NCI-H345 treated with DMSO at 0.1 percent for 48 hours (cell line): ENCODE measurements around the gene PIP5K1B.
"Not testable (repeated sequence)": the region's sequence is repeated elsewhere in the genome, so short reads cannot be mapped to it uniquely, and the experiment has no call there.

Source experiments
- DNase-seq: peaks from one replicate; lab custom pipeline; 2025; ENCODE audit not compliant: unreplicated experiment; lab: John Stamatoyannopoulos, UW

Gene PIP5K1B

GRCh38 chr9:68979538-68980314 is 274.7 kb downstream of the PIP5K1B start:
- no peak for DNase-seq

- DNase-seq, result no peak
Measured at GRCh38 chr9:68980341-68980914, 275.4 kb downstream of the PIP5K1B start.

GRCh38 chr9:68981789-68982188 is 276.7 kb downstream of the PIP5K1B start:
- DNase-seq, result no peak

GRCh38 chr9:68983008-68983411 is 278.0 kb downstream of the PIP5K1B start:
- no peak for DNase-seq

- DNase-seq, result no peak
Measured at GRCh38 chr9:68983522-68984424, 278.7 kb downstream of the PIP5K1B start.

- not testable (repeated sequence) for DNase-seq
Measured at GRCh38 chr9:68986949-68987348, 281.9 kb downstream of the PIP5K1B start.

GRCh38 chr9:68991457-68991856 is 286.4 kb downstream of the PIP5K1B start:
- DNase-seq, result no peak

GRCh38 chr9:68995776-68996175 is 290.7 kb downstream of the PIP5K1B start:
- no peak for DNase-seq

GRCh38 chr9:68996462-68996861 is 291.4 kb downstream of the PIP5K1B start:
- no peak for DNase-seq

GRCh38 chr9:68997666-68998065 is 292.6 kb downstream of the PIP5K1B start:
- no peak for DNase-seq

GRCh38 chr9:68998385-68998784 is 293.3 kb downstream of the PIP5K1B start:
- DNase-seq, result no peak

- no peak for DNase-seq
Measured at GRCh38 chr9:68998812-68999211, 293.8 kb downstream of the PIP5K1B start.

GRCh38 chr9:68999393-69000105 is 294.5 kb downstream of the PIP5K1B start:
- peak; percentile 16 for DNase-seq

- DNase-seq, result no peak
Measured at GRCh38 chr9:69001921-69002320, 296.9 kb downstream of the PIP5K1B start.

- DNase-seq, result no peak
Measured at GRCh38 chr9:69003051-69003450, 298.0 kb downstream of the PIP5K1B start.

- DNase-seq, result no peak
Measured at GRCh38 chr9:69004836-69005235, 299.8 kb downstream of the PIP5K1B start.

GRCh38 chr9:69009708-69010107 is 304.7 kb downstream of the PIP5K1B start:
- DNase-seq, result no peak

GRCh38 chr9:69012696-69013381 is 307.8 kb downstream of the PIP5K1B start:
- DNase-seq, result no peak

GRCh38 chr9:69013382-69013727 is 308.3 kb downstream of the PIP5K1B start:
- no peak for DNase-seq

GRCh38 chr9:69014013-69014412 is 309.0 kb downstream of the PIP5K1B start, which contains the start of gene PRKACG:
Gene PRKACG (minus strand): TSS chr9:69014113. CDS start chr9:69014092, 21 bp downstream.
- DNase-seq, result no peak
